HPDE6-E6E7 (cell line): ENCODE measurements around the gene VPS39.

Experiments used
- DNase-seq: peaks from one replicate; pipeline ENCODE4 v3.0.0; 2011; ENCODE audit warnings: missing footprints; ENCODE audit errors: extremely low spot score

The VPS39 gene

GRCh38 chr15:42131826-42132806 lies 76.0 kb downstream of the VPS39 start:
- DNase-seq = no peak

- no peak for DNase-seq
These were observed 77.1 kb downstream of the VPS39 start for GRCh38 chr15:42131006-42131405.

GRCh38 chr15:42130246-42130986 lies 77.7 kb downstream of the VPS39 start:
- no peak for DNase-seq

DNA sequence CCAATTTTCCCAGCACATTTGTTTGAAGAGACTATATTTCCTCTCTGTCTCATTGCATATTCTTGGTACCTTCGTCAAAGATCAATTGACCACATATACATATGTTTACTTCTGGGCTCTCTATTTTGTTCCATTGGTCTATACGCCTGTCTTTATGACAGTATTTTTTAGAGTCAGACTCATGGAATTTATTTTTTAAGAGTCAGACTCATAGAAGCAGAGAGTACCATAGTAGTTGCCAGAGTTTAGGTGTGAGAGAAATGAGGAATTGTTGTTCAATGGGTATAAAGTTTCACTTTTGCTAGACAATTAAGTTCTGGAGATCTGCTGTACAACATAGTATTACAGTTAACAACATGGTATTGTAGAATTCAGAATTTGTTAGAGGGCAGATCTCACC lies 78.7 kb downstream of the VPS39 start:
- DNase-seq = no peak

DNA sequence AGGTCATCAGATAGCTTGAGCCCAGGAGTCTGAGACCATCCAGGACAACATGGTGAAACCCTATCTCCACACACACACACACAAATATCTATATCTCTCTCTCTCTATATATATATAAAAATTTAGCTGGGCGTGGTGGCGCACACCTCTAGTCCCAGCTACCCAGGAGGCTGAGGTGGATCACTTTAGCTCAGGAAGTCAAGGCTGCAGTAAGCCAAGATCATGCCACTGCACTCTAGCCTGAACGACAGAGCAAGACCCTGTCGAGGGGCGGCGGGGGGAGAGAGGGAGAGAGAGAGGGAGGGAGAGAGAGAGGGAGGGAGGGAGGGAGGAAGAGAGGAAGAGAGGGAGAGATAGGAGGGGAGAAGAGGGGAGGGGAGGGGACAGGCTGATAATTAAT lies 79.6 kb downstream of the VPS39 start:
- no peak for DNase-seq

GRCh38 chr15:42123546-42123945 lies 84.6 kb downstream of the VPS39 start:
- DNase-seq = no peak

DNA sequence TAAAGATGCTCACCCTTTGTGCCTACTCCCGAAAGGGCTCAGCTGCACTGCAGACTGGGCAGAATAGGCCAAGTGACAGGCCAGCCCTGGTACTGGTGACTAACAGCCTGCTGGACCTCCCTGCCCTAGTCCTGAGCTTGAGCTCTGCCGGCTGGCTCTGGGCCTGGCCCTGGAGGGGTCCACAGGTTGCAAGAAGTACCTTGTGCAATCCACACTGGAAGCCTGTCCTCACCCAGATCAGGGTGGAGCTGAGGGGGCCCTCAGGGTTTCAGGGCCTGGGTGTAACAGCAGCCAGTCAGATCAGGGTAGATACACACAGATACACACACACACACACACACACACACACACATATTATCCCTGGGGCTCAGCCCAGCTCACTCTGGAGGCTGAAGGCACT lies 86.4 kb downstream of the VPS39 start:
- DNase-seq = no peak

DNA sequence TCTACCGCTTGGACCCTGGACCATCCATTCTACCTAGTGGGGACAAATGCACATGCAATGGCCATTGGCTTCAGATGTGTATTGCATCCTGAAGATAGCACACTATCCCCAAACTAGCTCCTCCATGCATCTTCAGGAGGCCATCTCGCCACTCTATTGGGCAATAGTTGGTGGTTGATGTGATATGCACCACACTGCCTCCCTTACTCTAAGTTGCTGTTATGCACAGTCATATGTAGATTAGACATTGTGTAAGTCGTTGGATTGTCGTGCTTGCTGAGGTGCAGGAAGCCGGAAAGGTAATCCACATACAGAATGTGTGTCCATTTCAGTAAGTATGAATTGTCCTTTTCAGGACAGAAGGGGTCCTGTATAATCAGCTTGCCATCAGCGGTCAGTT lies 87.1 kb downstream of the VPS39 start:
- no peak for DNase-seq

DNA sequence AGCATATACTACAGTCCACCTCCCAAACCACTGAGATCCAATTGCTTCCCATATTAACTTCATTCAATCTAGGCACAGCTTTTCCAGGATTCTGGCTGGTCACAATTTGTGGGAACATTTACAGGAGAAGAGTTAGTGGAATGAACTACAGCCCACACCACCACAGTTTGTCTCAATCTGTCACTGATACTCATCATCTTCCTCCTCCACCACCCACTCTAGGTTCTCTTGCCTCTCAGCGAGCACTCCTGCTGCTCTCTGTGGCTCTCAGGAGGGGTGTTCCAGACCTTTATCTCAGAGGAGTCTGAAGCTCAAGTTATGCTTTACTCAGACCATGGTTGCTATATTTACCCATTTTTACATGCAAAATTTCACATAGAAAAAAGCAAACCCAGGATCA lies 87.8 kb downstream of the VPS39 start:
- DNase-seq = no peak

DNA sequence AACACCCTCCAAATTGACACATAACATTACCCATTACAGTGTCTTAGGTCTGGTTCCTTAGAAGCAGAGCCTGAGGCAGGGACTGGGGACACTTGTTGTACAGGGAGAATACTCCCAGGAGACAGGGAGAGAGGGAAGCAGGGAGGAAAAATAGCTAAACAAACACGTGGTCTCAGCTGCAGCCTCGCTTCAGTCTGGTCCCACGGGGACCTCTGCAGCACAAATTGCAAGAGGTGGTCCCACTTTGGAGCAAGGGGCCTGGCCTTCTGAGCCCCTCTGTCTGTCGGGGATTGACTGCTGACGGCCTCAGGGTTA lies 88.7 kb downstream of the VPS39 start:
- no peak for DNase-seq

DNA sequence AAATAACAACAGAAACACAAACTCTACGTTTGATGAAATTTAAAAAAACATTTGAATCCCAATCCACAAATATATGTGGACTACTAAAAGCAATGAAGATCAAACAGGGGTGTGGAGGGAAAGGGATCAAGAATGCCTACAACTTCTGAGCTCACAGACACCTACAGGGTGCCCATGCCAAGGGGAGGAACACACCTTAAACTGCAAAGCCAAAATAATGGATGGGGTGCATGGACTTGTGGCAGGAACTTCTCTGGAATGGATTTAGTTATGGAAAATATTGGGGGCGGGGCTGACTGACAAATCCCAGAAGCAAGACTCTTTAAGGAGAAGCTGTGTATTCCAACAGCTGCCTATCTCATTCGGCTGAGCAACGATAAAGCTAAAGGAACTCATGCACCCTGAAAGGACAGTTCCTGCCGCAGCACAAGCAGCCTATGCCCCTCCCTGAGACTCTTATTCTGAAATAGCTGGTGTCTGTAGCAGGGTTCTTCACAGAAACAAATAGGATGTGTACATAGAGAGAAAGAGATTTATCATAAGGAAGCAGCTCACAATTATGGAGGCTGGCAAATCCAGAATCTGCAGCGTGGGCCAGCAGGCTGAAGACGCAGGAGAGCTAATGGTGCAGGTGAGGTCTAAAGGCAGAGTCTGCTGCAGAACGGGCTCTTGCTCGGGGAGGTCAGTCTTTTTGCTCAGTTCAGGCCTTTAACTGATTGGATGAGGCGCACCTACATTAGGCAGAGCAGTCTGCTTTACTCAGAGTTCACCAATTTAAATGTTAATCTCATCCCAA lies 89.3 kb downstream of the VPS39 start:
- no peak for DNase-seq

DNA sequence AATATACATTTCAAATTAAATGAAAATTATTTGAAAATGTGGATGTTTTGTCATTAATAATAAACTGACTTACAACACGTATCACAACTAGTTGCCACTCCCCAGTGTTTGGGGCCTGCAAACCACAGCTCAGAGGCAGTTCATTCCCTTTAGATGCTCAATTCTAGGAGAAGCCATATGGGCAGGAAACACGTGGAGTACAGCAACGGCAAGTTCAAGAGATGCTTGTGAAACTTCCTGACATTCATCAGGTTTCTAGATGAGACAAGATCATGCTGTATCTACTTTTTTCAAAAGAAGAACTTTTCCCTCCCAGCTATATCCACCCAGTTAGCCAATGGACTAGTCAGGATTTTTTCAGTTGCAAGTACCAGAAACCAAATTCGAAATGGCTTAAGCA lies 96.2 kb downstream of the VPS39 start:
- no peak for DNase-seq

GRCh38 chr15:42110367-42110766 lies 97.7 kb downstream of the VPS39 start:
- DNase-seq = no peak

DNA sequence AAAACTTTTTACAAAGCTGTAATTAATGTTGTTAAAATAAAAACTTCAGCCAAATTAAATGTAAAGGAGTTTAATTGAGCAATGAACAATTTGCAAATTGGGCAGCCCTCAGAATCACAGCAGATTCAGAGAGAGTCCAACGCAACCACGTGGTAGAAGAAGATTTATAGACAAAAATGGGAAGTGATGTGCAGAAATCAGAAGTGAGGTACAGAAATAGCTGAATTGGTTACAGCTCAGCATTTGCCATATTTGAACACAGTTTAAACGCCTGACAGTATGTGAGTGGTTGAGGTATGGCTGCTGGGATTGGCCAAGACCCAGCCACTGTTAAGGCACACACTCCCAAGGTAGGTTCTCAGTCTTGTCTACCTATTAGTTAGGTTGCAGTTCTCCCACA lies 99.3 kb downstream of the VPS39 start:
- no peak for DNase-seq
